Measurements from ENCODE around the gene VPS33B.
"Not testable (repeated sequence)": the region's sequence is repeated elsewhere in the genome, so short reads cannot be mapped to it uniquely, and the experiment has no call there.

GRCh38 chr15:91046056-91046455 lies 23.7 kb upstream of the VPS33B start:
- not testable (repeated sequence) for TF ChIP-seq CTCF, POLR2A (IDR thresholded peaks at IDR 0.05)
